CD8-positive, alpha-beta memory T cell (primary cell): ENCODE data around the gene MAPK10. TPM values are rescaled to one million over a fixed set of nuclear protein-coding genes. Genes with fewer than 3 reads are reported as not detected.
A peak's percentile ranks its signal among the peaks of the same experiment; 100 is the strongest.
"Not testable (repeated sequence)": the region's sequence is repeated elsewhere in the genome, so short reads cannot be mapped to it uniquely, and the experiment has no call there.

ENCODE experiments used
- CTCF ChIA-PET: fragments of 350-600 bp; sonication (Branson Sonifier 250); formaldehyde crosslinking; loops from one replicate; lab custom pipeline; 2021; ENCODE audit warnings: antibody characterized with exemption; lab: Charles Lee
- POLR2A ChIA-PET: fragments of 350-600 bp; sonication (Branson Sonifier 250); formaldehyde crosslinking; loops from one replicate; lab custom pipeline; 2021; ENCODE audit warnings: antibody characterized with exemption; lab: Charles Lee
- DNase-seq, 5 donors: peaks; one replicate each; pipeline versions ENCODE4 v3.0.0 to v3.0.0-alpha.2; 2020 to 2022; ENCODE audit warnings: mixed read lengths in 1 of 5
- H3K27ac ChIP-seq: one replicate; pipeline ENCODE4 v1.7.0; 2013; ENCODE audit warnings: low read depth, mild to moderate bottlenecking, low read length, moderate library complexity
- H3K27me3 ChIP-seq: 2 replicates; pipeline ENCODE4 v1.7.0; 2013; ENCODE audit warnings: low read length, mild to moderate bottlenecking; ENCODE audit not compliant: insufficient read depth, poor library complexity, severe bottlenecking
- H3K36me3 ChIP-seq: 2 replicates; pipeline ENCODE4 v1.7.0; 2013; ENCODE audit warnings: mild to moderate bottlenecking, low read length, moderate library complexity; ENCODE audit not compliant: insufficient read depth
- H3K4me1 ChIP-seq: 2 replicates; pipeline ENCODE4 v1.7.0; 2013; ENCODE audit warnings: mild to moderate bottlenecking, low read length, moderate library complexity; ENCODE audit not compliant: insufficient read depth
- H3K4me3 ChIP-seq: 2 replicates; pipeline ENCODE4 v1.7.0; 2013; ENCODE audit warnings: mild to moderate bottlenecking, low read length
- H3K9me3 ChIP-seq: 2 replicates; pipeline ENCODE4 v1.7.0; 2013; ENCODE audit warnings: mild to moderate bottlenecking, low read length
- H3K27ac Mint-ChIP-seq, 8 donors: one replicate each; pipeline ENCODE4 v1.8.0; 2020 to 2021; ENCODE audit warnings: mixed read lengths in 8 of 8, mild to moderate bottlenecking in 6 of 8, inconsistent platforms in 3 of 8, moderate library complexity in 3 of 8
- H3K27me3 Mint-ChIP-seq, 2 donors: one replicate each; pipeline ENCODE4 v1.8.0; 2020 to 2021; ENCODE audit warnings: mixed read lengths in 2 of 2, mild to moderate bottlenecking in 1 of 2, moderate library complexity in 1 of 2
- H3K36me3 Mint-ChIP-seq, 3 donors: one replicate each; pipeline ENCODE4 v1.8.0; 2020 to 2021; ENCODE audit warnings: mixed read lengths in 3 of 3, inconsistent platforms in 1 of 3, mild to moderate bottlenecking in 1 of 3
- H3K4me1 Mint-ChIP-seq, 3 donors: one replicate each; pipeline ENCODE4 v1.8.0; 2020 to 2021; ENCODE audit warnings: mixed read lengths in 3 of 3, inconsistent platforms in 1 of 3, mild to moderate bottlenecking in 1 of 3
- H3K4me3 Mint-ChIP-seq, 7 donors: one replicate each; pipeline ENCODE4 v1.8.0; 2020 to 2021; ENCODE audit warnings: mixed read lengths in 7 of 7, mild to moderate bottlenecking in 6 of 7, moderate library complexity in 4 of 7, inconsistent platforms in 2 of 7
- H3K9me3 Mint-ChIP-seq, 5 donors: one replicate each; pipeline ENCODE4 v1.8.0; 2020 to 2022; ENCODE audit warnings: mixed read lengths in 5 of 5, mild to moderate bottlenecking in 3 of 5, moderate library complexity in 2 of 5, inconsistent platforms in 1 of 5
- polyA plus RNA-seq: library from polyadenylated mRNA; unstranded; fragments of 300-500 nt; fragmentation: Illumina TruSeq; gene quantifications from one replicate; pipeline ENCODE4 v1.2.3, GENCODE V29; 2021
- total RNA-seq, 2 experiments: library from RNA; stranded (reverse); gene quantifications; one replicate each; pipeline ENCODE4 v1.2.3, GENCODE V29; 2021

MAPK10 gene
- total and polyA plus RNA-seq, 3 experiments from 2014 or later, result not detected

- Histone ChIP-seq H3K4me1 (no peaks in the 10 kb centered on the region), H3K9me3 (no peaks in the 10 kb centered on the region), H3K27me3 (no peaks in the 10 kb centered on the region), H3K36me3 (no peaks in the 10 kb centered on the region), H3K4me3 (no peak overlapping the region), H3K27ac (no peak overlapping the region)
- no peak for DNase-seq
- peak overlapping the region in 1 of 7 donors; percentile 38 for H3K4me3 Mint-ChIP-seq
- no peak overlapping the region for H3K27ac Mint-ChIP-seq
- CTCF ChIA-PET, result no interaction called here
- no peaks in the 10 kb centered on the region for H3K4me1 Mint-ChIP-seq
- peaks cover 0 to 4% of the 10 kb centered on the region in 2 donors for H3K27me3 Mint-ChIP-seq
- H3K36me3 Mint-ChIP-seq, result no peaks in the 10 kb centered on the region
- H3K9me3 Mint-ChIP-seq, result peaks cover 0 to 4% (median 3%) of the 10 kb centered on the region in 5 donors
- POLR2A ChIA-PET, result no interaction called here
Measured at GRCh38 chr4:86338521-86338920, 21.3 kb downstream of the MAPK10 start.

GRCh38 chr4:86334020-86334750, 25.7 kb downstream of the MAPK10 start:
- Mint-ChIP-seq H3K9me3 (peaks cover 0 to 4% (median 0%) of the 10 kb centered on the region in 5 donors), H3K4me1 (no peaks in the 10 kb centered on the region), H3K27me3 (peaks cover 0 to 7% of the 10 kb centered on the region in 2 donors), H3K4me3 (no peak overlapping the region), H3K27ac (no peak overlapping the region), H3K36me3 (no peaks in the 10 kb centered on the region)
- no peak overlapping the region for H3K4me3 ChIP-seq
- H3K9me3 ChIP-seq, result no peaks in the 10 kb centered on the region
- ChIA-PET POLR2A (no interaction called here), CTCF (no interaction called here)
- H3K27me3 ChIP-seq, result no peaks in the 10 kb centered on the region
- H3K36me3 ChIP-seq, result no peaks in the 10 kb centered on the region
- no peak for DNase-seq
- H3K27ac ChIP-seq, result no peak overlapping the region
- no peaks in the 10 kb centered on the region for H3K4me1 ChIP-seq

- ChIA-PET POLR2A (no interaction called here), CTCF (no interaction called here)
- no peak overlapping the region for H3K27ac Mint-ChIP-seq
- peaks cover 0 to 5% of the 10 kb centered on the region in 2 donors for H3K27me3 Mint-ChIP-seq
- H3K36me3 Mint-ChIP-seq, result no peaks in the 10 kb centered on the region
- Histone ChIP-seq H3K9me3 (no peaks in the 10 kb centered on the region), H3K27me3 (no peaks in the 10 kb centered on the region), H3K36me3 (no peaks in the 10 kb centered on the region), H3K27ac (no peak overlapping the region), H3K4me1 (no peaks in the 10 kb centered on the region), H3K4me3 (no peak overlapping the region)
- no peak overlapping the region for H3K4me3 Mint-ChIP-seq
- DNase-seq, result no peak
- peaks cover 0 to 3% (median 2%) of the 10 kb centered on the region in 5 donors for H3K9me3 Mint-ChIP-seq
- H3K4me1 Mint-ChIP-seq, result no peaks in the 10 kb centered on the region
Measured at GRCh38 chr4:86333236-86333635, 26.6 kb downstream of the MAPK10 start.

- peaks cover 0 to 2% (median 0%) of the 10 kb centered on the region in 5 donors for H3K9me3 Mint-ChIP-seq
- Histone ChIP-seq H3K4me1 (no peaks in the 10 kb centered on the region), H3K27ac (no peak overlapping the region), H3K27me3 (no peaks in the 10 kb centered on the region), H3K9me3 (no peaks in the 10 kb centered on the region), H3K4me3 (no peak overlapping the region), H3K36me3 (no peaks in the 10 kb centered on the region)
- DNase-seq, result no peak
- peaks cover 0 to 3% of the 10 kb centered on the region in 2 donors for H3K27me3 Mint-ChIP-seq
- H3K36me3 Mint-ChIP-seq, result no peaks in the 10 kb centered on the region
- POLR2A ChIA-PET, result no interaction called here
- no peaks in the 10 kb centered on the region for H3K4me1 Mint-ChIP-seq
- H3K4me3 Mint-ChIP-seq, result no peak overlapping the region
- CTCF ChIA-PET, result no interaction called here
- H3K27ac Mint-ChIP-seq, result no peak overlapping the region
Measured at GRCh38 chr4:86330961-86331742, 28.7 kb downstream of the MAPK10 start.

- H3K27ac Mint-ChIP-seq, DNase-seq, H3K4me3 ChIP-seq, CTCF ChIA-PET, H3K36me3 Mint-ChIP-seq, H3K9me3 ChIP-seq, H3K4me3 Mint-ChIP-seq, H3K27me3 ChIP-seq, H3K4me1 Mint-ChIP-seq, H3K27me3 Mint-ChIP-seq, H3K36me3 ChIP-seq, POLR2A ChIA-PET, H3K9me3 Mint-ChIP-seq, H3K4me1 ChIP-seq, H3K27ac ChIP-seq: not testable (repeated sequence)
Measured at GRCh38 chr4:86330411-86330810, 29.4 kb downstream of the MAPK10 start.

- no peak overlapping the region for H3K4me3 Mint-ChIP-seq
- H3K4me1 Mint-ChIP-seq, result no peaks in the 10 kb centered on the region
- H3K4me3 ChIP-seq, result no peak overlapping the region
- no peaks in the 10 kb centered on the region for H3K27me3 ChIP-seq
- H3K27ac ChIP-seq, result no peak overlapping the region
- H3K27me3 Mint-ChIP-seq, result peaks cover 0 to 3% of the 10 kb centered on the region in 2 donors
- H3K36me3 Mint-ChIP-seq, result no peaks in the 10 kb centered on the region
- ChIA-PET POLR2A (no interaction called here), CTCF (no interaction called here)
- H3K4me1 ChIP-seq, result no peaks in the 10 kb centered on the region
- H3K36me3 ChIP-seq, result no peaks in the 10 kb centered on the region
- no peak for DNase-seq
- H3K9me3 ChIP-seq, result no peaks in the 10 kb centered on the region
- H3K9me3 Mint-ChIP-seq, result peaks cover 0 to 2% (median 0%) of the 10 kb centered on the region in 5 donors
- no peak overlapping the region for H3K27ac Mint-ChIP-seq
Measured at GRCh38 chr4:86329431-86329830, 30.4 kb downstream of the MAPK10 start.

GRCh38 chr4:86326400-86326799, 33.5 kb downstream of the MAPK10 start:
- POLR2A ChIA-PET, result no interaction called here
- peaks cover 0 to 2% (median 0%) of the 10 kb centered on the region in 5 donors for H3K9me3 Mint-ChIP-seq
- Histone ChIP-seq H3K27me3 (no peaks in the 10 kb centered on the region), H3K36me3 (no peaks in the 10 kb centered on the region), H3K4me1 (no peaks in the 10 kb centered on the region), H3K9me3 (no peaks in the 10 kb centered on the region), H3K27ac (no peak overlapping the region), H3K4me3 (no peak overlapping the region)
- H3K36me3 Mint-ChIP-seq, result no peaks in the 10 kb centered on the region
- H3K4me1 Mint-ChIP-seq, result no peaks in the 10 kb centered on the region
- H3K27ac Mint-ChIP-seq, result no peak overlapping the region
- CTCF ChIA-PET, result no interaction called here
- H3K27me3 Mint-ChIP-seq, result peaks cover 0 to 3% of the 10 kb centered on the region in 2 donors
- H3K4me3 Mint-ChIP-seq, result no peak overlapping the region
- no peak for DNase-seq

GRCh38 chr4:86319390-86319789, 40.5 kb downstream of the MAPK10 start:
- Histone ChIP-seq H3K36me3 (no peaks in the 10 kb centered on the region), H3K9me3 (no peaks in the 10 kb centered on the region), H3K27ac (no peak overlapping the region), H3K4me3 (no peak overlapping the region), H3K27me3 (no peaks in the 10 kb centered on the region), H3K4me1 (no peaks in the 10 kb centered on the region)
- H3K4me1 Mint-ChIP-seq, result no peaks in the 10 kb centered on the region
- ChIA-PET POLR2A (no interaction called here), CTCF (no interaction called here)
- DNase-seq, result no peak
- no peak overlapping the region for H3K27ac Mint-ChIP-seq
- H3K9me3 Mint-ChIP-seq, result peaks cover 0 to 4% (median 0%) of the 10 kb centered on the region in 5 donors
- no peaks in the 10 kb centered on the region for H3K27me3 Mint-ChIP-seq
- no peaks in the 10 kb centered on the region for H3K36me3 Mint-ChIP-seq
- H3K4me3 Mint-ChIP-seq, result no peak overlapping the region
